Hepatocyte (in vitro differentiated cells): ENCODE results near the gene PSMG2.

ENCODE experiments used
- CTCF ChIP-seq: fragments of 200-600 bp; sonication (generic); IDR thresholded peaks from 2 replicates; pipeline ENCODE4 v1.5.1; 2016; ENCODE audit warnings: antibody characterized with exemption, mild to moderate bottlenecking; ENCODE audit not compliant: poor library complexity
- EZH2 ChIP-seq: fragments of 200-600 bp; sonication (generic); IDR thresholded peaks from 2 replicates; pipeline ENCODE4 v1.6.1; 2016; ENCODE audit warnings: antibody characterized with exemption, mild to moderate bottlenecking, borderline replicate concordance
- EZH2phosphoT487 ChIP-seq: fragments of 200-600 bp; sonication (generic); IDR thresholded peaks from one replicate; pipeline ENCODE4 v1.6.1; 2018; ENCODE audit warnings: antibody characterized with exemption, mild to moderate bottlenecking, low read depth, moderate library complexity; ENCODE audit not compliant: unreplicated experiment, severe bottlenecking

GRCh38 chr18:12657684-12658425 is 45.0 kb upstream of the PSMG2 start, which contains the start of gene SPIRE1:
- TF ChIP-seq CTCF (no peak), EZH2phosphoT487 (no peak), EZH2 (no peak)
